HEK293 (cell line): ENCODE data around the gene PIK3R1.

Experiments used
- CTCF ChIP-seq: fragments of 450-650 bp; formaldehyde crosslinking; IDR thresholded peaks from 2 replicates; pipeline ENCODE4 v1.5.1; 2016; ENCODE audit warnings: missing biosample characterization, missing genetic modification characterization
- GLIS2 ChIP-seq: fragments of 450-650 bp; formaldehyde crosslinking; IDR thresholded peaks from 2 replicates; pipeline ENCODE4 v1.5.1; 2016; ENCODE audit warnings: missing biosample characterization, missing genetic modification characterization
- PBX3 ChIP-seq: sonication (generic); formaldehyde crosslinking; IDR thresholded peaks from 2 replicates; pipeline ENCODE4 v1.8.1; 2022; ENCODE audit warnings: mild to moderate bottlenecking, moderate library complexity, missing genetic modification reagents
- REST ChIP-seq: fragments of 450-650 bp; formaldehyde crosslinking; IDR thresholded peaks from 2 replicates; pipeline ENCODE4 v1.5.1; 2016; ENCODE audit warnings: missing biosample characterization, missing genetic modification characterization
- YY1 ChIP-seq: fragments of 450-650 bp; formaldehyde crosslinking; IDR thresholded peaks from 2 replicates; pipeline ENCODE4 v1.5.1; 2018; ENCODE audit warnings: missing biosample characterization, missing genetic modification characterization
- ZNF26 ChIP-seq: fragments of 450-650 bp; formaldehyde crosslinking; IDR thresholded peaks from 2 replicates; pipeline ENCODE4 v1.5.1; 2016; ENCODE audit warnings: missing biosample characterization, missing genetic modification characterization
- ZNF747 ChIP-seq: fragments of 450-650 bp; formaldehyde crosslinking; IDR thresholded peaks from 2 replicates; pipeline ENCODE4 v1.5.1; 2016; ENCODE audit warnings: missing biosample characterization, missing genetic modification characterization

GRCh38 chr5:68334553-68334886, 119.0 kb downstream of the PIK3R1 start:
- TF ChIP-seq REST (tag by site-specific recombination): no peak
- no peak for TF ChIP-seq GLIS2 (tag by site-specific recombination)
- no peak for TF ChIP-seq CTCF (tag by site-specific recombination)
- TF ChIP-seq YY1: no peak
- no peak for TF ChIP-seq ZNF747 (tag by site-specific recombination)
- TF ChIP-seq ZNF26 (tag by site-specific recombination): no peak
- no peak for TF ChIP-seq PBX3 (CRISPR knock-in tag)
